GM12878 (cell line): ENCODE results near the gene IFNG-AS1. TPM values are rescaled to one million over a fixed set of nuclear protein-coding genes. Genes with fewer than 3 reads are reported as not detected.

Experiments
- ATAC-seq: fragments of 200-7000 bp; cut with Tn5 transposase; 3 replicates; pipeline ENCODE4 v1.9.1; 2020; ENCODE audit warnings: mild to moderate bottlenecking, moderate library complexity
- BruUV-seq: library from RNA; stranded (reverse); fragments of 400-500 nt; replicated peaks from 2 replicates; lab custom pipeline; 2021; lab: Mats Ljungman, UMichigan
- CTCF ChIA-PET: fragments of 300-600 bp; sonication (Branson Sonifier 250); formaldehyde crosslinking; extraction: SDS; loops from one replicate; lab custom pipeline; 2021; ENCODE audit warnings: inconsistent platforms; lab: Yijun Ruan, JAX
- POLR2A ChIA-PET: fragments of 350-600 bp; formaldehyde crosslinking; extraction: SDS; loops from one replicate; lab custom pipeline; 2021; ENCODE audit warnings: inconsistent platforms; lab: Charles Lee
- RAD21 ChIA-PET: fragments of 300-600 bp; sonication (Branson Sonifier 250); formaldehyde crosslinking; loops from one replicate; lab custom pipeline; 2023; ENCODE audit warnings: antibody characterized with exemption; ENCODE audit not compliant: unreplicated experiment; lab: Charles Lee
- SMC1A ChIA-PET: fragments of 300-600 bp; sonication (Branson Sonifier 250); formaldehyde crosslinking; loops from one replicate; lab custom pipeline; 2023; ENCODE audit not compliant: unreplicated experiment, uncharacterized antibody; lab: Charles Lee
- DNase-seq: peaks from one replicate; pipeline ENCODE4 v3.0.0-alpha.2; 2011; ENCODE audit warnings: low read depth, low spot score
- FAIRE-seq: peaks from 3 replicates; lab custom pipeline; 2011; peaks lifted over from hg19 to GRCh38; lab: Jason Lieb, UNC
- H2AFZ ChIP-seq: 2 replicates; pipeline ENCODE4 v1.6.0; 2011; ENCODE audit warnings: low read depth, low read length, control low read depth; ENCODE audit not compliant: control insufficient read depth
- H3K27ac ChIP-seq: 2 replicates; pipeline ENCODE4 v1.5.1; 2011; ENCODE audit warnings: control low read depth; ENCODE audit not compliant: control insufficient read depth, insufficient read depth
- H3K27me3 ChIP-seq, 2 experiments: replicated peaks in 1 of 2; 2 replicates each; pipeline versions ENCODE4 v1.6.0 to v1.6.1; 2011; ENCODE audit warnings: low read length in 1 of 2; ENCODE audit not compliant: control insufficient read depth in 2 of 2, insufficient read depth in 2 of 2
- H3K36me3 ChIP-seq, 2 experiments: 2 replicates each; pipeline ENCODE4 v1.5.1; 2011; ENCODE audit warnings: low read length in 1 of 2; ENCODE audit not compliant: control insufficient read depth in 2 of 2, insufficient read depth in 2 of 2
- H3K4me1 ChIP-seq: 2 replicates; pipeline ENCODE4 v1.6.1; 2011; ENCODE audit warnings: mild to moderate bottlenecking, low read length, moderate library complexity, mixed read lengths; ENCODE audit not compliant: control insufficient read depth, insufficient read depth
- H3K4me2 ChIP-seq: 2 replicates; pipeline ENCODE4 v1.6.0; 2011; ENCODE audit warnings: control low read depth; ENCODE audit not compliant: control insufficient read depth, insufficient read depth
- H3K4me3 ChIP-seq: fragments of 200-600 bp; sonication (generic); 2 replicates; pipeline ENCODE4 v1.5.1; 2016
- H3K79me2 ChIP-seq: 2 replicates; pipeline ENCODE4 v1.6.0; 2011; ENCODE audit warnings: low read length; ENCODE audit not compliant: control insufficient read depth, insufficient read depth
- H3K9ac ChIP-seq: 2 replicates; pipeline ENCODE4 v1.8.0; 2011; ENCODE audit warnings: low read length, control low read depth, mixed read lengths; ENCODE audit not compliant: control insufficient read depth, insufficient read depth
- H3K9me3 ChIP-seq: replicated peaks from 3 replicates; pipeline ENCODE4 v1.5.1; 2011; ENCODE audit warnings: mild to moderate bottlenecking, low read length; ENCODE audit not compliant: control insufficient read depth, insufficient read depth
- H4K20me1 ChIP-seq: 2 replicates; pipeline ENCODE4 v1.6.0; 2011; ENCODE audit not compliant: control insufficient read depth, insufficient read depth
- whole genome bisulfite sequencing: methylation state at CpG from one replicate; pipeline ENCODE4 v1.1.6; 2016; ENCODE audit warnings: low lambda C conversion rate; ENCODE audit not compliant: insufficient replicate concordance, insufficient coverage; ENCODE audit errors: missing lambda C conversion rate; 5-methylcytosine and 5-hydroxymethylcytosine counted together
- in situ Hi-C: fragments of 300-500 bp; cut with MboI; formaldehyde crosslinking; loops from 9 replicates; pipeline ENCODE4 v1.14.3; 2018; ENCODE audit warnings: mixed read lengths
- intact Hi-C: fragments of 100-400 bp; cut with micrococcal nuclease; formaldehyde crosslinking; loops from one replicate; pipeline ENCODE4 v1.14.2; 2022; ENCODE audit not compliant: unreplicated experiment
- polyA plus RNA-seq, 11 experiments: library from polyadenylated mRNA; depleted of rRNA in 4 of 11; unstranded in 6 of 11; stranded (reverse) in 5 of 11; fragments of >200 nt; fragmentation: Nextera tagmentation in 4 of 11; fragmentation: Illumina TruSeq in 1 of 11; extraction: Ambion mirVana in 4 of 11; extraction: Trizol in 1 of 11; gene quantifications; 1 replicate in 1 of 11; 2 replicates in 10 of 11; pipeline versions ENCODE4 v1.2.1 to v1.2.3, GENCODE V29; 2011 to 2016; ENCODE audit warnings: inconsistent platforms in 2 of 11, missing spikeins in 2 of 11, low read depth in 1 of 11
- total RNA-seq, 4 experiments: library from RNA; depleted of rRNA in 3 of 4; stranded (reverse); fragments of >200 nt in 3 of 4; fragmentation: Illumina TruSeq in 1 of 4; extraction: Trizol in 1 of 4; gene quantifications; 2 replicates each; pipeline versions ENCODE4 v1.2.1 to v1.2.3, GENCODE V29; 2013 to 2021
- TF ChIP-seq, protein P1 (sequence below), 3 experiments: IDR thresholded peaks in 2 of 3; conservative IDR thresholded peaks in 1 of 3; 2 replicates each; pipeline ENCODE4 v1.5.1; 2011; ENCODE audit warnings: low read depth in 3 of 3, low read length in 3 of 3, mild to moderate bottlenecking in 3 of 3, control low read depth in 2 of 3, moderate library complexity in 2 of 3, inconsistent platforms in 1 of 3, mixed read lengths in 1 of 3; ENCODE audit not compliant: control insufficient read depth in 2 of 3, insufficient read depth in 1 of 3; ENCODE audit errors: extremely low read depth in 1 of 3
- TF ChIP-seq, protein P2 (sequence below): IDR thresholded peaks from 2 replicates; pipeline ENCODE4 v1.6.1; 2011; ENCODE audit warnings: mild to moderate bottlenecking, low read depth, low read length, moderate library complexity; ENCODE audit not compliant: insufficient replicate concordance

Gene IFNG-AS1
- total and polyA plus RNA-seq, 10 of the 15 experiments (the other 5 are each of a cell fraction or from before 2014, with no cell fraction given) = 0.40 to 1.9 (median 1.3) TPM

DNA sequence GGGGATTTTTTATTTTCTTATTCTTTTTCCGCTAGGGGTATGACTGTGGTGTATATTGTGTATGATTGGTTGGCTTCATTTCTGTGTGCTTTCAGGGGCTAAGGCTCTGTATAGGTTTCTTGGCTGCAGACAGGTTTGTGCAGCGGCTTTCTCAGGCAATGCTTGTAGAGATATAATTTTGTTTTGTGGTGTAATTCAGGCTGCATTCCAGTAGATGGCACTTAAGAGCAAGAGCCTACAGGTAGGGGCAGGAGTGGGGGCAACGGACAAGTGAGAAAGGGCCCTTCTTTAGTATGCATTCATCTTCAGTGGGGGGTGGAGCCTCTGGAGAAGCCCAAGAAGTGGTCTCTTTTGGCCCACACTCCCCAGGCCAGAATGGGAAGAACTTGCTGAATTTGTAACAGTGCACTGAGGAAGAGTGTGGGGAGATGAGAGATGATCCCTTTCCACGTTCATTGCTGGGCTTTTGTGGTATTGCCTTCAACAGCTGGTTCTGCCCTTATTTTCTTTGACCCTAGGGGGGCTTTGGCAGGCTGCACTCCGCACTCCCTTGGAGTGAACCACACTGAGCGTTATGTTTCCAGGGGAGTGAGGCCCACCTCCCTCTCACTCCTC lies 78.6 kb downstream of the IFNG-AS1 start:
- Histone ChIP-seq H3K4me3 (no peak overlapping the region), H2AFZ (no peak overlapping the region), H3K27me3 (no peaks in the 10 kb centered on the region), H3K36me3 (no peaks in the 10 kb centered on the region), H4K20me1 (no peaks in the 10 kb centered on the region), H3K27ac (no peak overlapping the region), H3K79me2 (no peaks in the 10 kb centered on the region), H3K4me2 (no peak overlapping the region), H3K9ac (no peak overlapping the region), H3K9me3 (peaks cover 2% of the 10 kb centered on the region), H3K4me1 (no peaks in the 10 kb centered on the region)
- intact Hi-C loops (no loop called here), in situ Hi-C loops (no loop called here)
- TF ChIP-seq, protein P1, sequence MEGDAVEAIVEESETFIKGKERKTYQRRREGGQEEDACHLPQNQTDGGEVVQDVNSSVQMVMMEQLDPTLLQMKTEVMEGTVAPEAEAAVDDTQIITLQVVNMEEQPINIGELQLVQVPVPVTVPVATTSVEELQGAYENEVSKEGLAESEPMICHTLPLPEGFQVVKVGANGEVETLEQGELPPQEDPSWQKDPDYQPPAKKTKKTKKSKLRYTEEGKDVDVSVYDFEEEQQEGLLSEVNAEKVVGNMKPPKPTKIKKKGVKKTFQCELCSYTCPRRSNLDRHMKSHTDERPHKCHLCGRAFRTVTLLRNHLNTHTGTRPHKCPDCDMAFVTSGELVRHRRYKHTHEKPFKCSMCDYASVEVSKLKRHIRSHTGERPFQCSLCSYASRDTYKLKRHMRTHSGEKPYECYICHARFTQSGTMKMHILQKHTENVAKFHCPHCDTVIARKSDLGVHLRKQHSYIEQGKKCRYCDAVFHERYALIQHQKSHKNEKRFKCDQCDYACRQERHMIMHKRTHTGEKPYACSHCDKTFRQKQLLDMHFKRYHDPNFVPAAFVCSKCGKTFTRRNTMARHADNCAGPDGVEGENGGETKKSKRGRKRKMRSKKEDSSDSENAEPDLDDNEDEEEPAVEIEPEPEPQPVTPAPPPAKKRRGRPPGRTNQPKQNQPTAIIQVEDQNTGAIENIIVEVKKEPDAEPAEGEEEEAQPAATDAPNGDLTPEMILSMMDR (IDR thresholded peaks at IDR 0.05 in 2 of 3, conservative IDR thresholded peaks at IDR 0.05 in 1 of 3; ENCODE audit: control insufficient read depth in 2 of 3, extremely low read depth in 1 of 3, insufficient read depth in 1 of 3, low read depth in 3 of 3, low read length in 3 of 3) = peak; percentile 4 to 32 (median 28); a peak in 3 of 6 replicates
- TF ChIP-seq, protein P2, sequence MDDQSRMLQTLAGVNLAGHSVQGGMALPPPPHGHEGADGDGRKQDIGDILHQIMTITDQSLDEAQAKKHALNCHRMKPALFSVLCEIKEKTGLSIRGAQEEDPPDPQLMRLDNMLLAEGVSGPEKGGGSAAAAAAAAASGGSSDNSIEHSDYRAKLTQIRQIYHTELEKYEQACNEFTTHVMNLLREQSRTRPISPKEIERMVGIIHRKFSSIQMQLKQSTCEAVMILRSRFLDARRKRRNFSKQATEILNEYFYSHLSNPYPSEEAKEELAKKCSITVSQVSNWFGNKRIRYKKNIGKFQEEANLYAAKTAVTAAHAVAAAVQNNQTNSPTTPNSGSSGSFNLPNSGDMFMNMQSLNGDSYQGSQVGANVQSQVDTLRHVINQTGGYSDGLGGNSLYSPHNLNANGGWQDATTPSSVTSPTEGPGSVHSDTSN = no peak
- no peak; the same call in 2 of the 3 replicates for ATAC-seq
- RAD21 ChIA-PET = no interaction called here
- DNase-seq = no peak
- CTCF ChIA-PET = interaction anchor here (0.9 kb wide), 1 partner anchor 91 kb away, joined by 3 read pairs; no protein-coding TSS in a partner anchor
- FAIRE-seq = no peak
- 63% methylated on average over 6 of the region's 6 CpGs for WGBS
- no TSS peak for BruUV-seq
- POLR2A ChIA-PET = no interaction called here
- SMC1A ChIA-PET = interaction anchor here (0.9 to 1.3 kb wide), 3 partner anchors 10 to 90 kb away, joined by 3 to 7 read pairs (median 3); no protein-coding TSS in a partner anchor
